ENCODE data around the gene FNDC5.

FNDC5 gene

GRCh38 chr1:32896451-32896850 lies 25.7 kb upstream of the FNDC5 start:
- DNase-seq (ENCODE audit: low read depth) = no peak
- TF ChIP-seq CTCF (IDR thresholded peaks at IDR 0.05; ENCODE audit: low read length, missing control alignments) = no peak
- no peak overlapping the region for H3K4me3 ChIP-seq (replicated peaks; ENCODE audit: low read depth, low read length)

- DNase-seq (ENCODE audit: low read depth) = no peak
- TF ChIP-seq CTCF (IDR thresholded peaks at IDR 0.05; ENCODE audit: low read length, missing control alignments) = no peak
These were observed 24.9 kb upstream of the FNDC5 start for GRCh38 chr1:32895325-32896215.

GRCh38 chr1:32894681-32895080 lies 24.0 kb upstream of the FNDC5 start:
- no peak overlapping the region for H3K4me3 ChIP-seq (replicated peaks; ENCODE audit: low read depth, low read length)
- TF ChIP-seq CTCF (IDR thresholded peaks at IDR 0.05; ENCODE audit: low read length, missing control alignments) = no peak
- no peak for DNase-seq (ENCODE audit: low read depth)

More at GRCh38 chr1:32895325-32896215, 24.9 kb upstream of the FNDC5 start:
- H3K4me3 ChIP-seq (replicated peaks; ENCODE audit: low read depth, low read length) = no peak overlapping the region

- DNase-seq (ENCODE audit: low read depth) = no peak
- H3K4me3 ChIP-seq (replicated peaks; ENCODE audit: low read depth, low read length) = no peak overlapping the region
- no peak for TF ChIP-seq CTCF (IDR thresholded peaks at IDR 0.05; ENCODE audit: low read length, missing control alignments)
These were observed 23.4 kb upstream of the FNDC5 start for GRCh38 chr1:32894019-32894600.

- peak overlapping the region; percentile 51 for H3K4me3 ChIP-seq (replicated peaks; ENCODE audit: low read depth, low read length)
- no peak for TF ChIP-seq CTCF (IDR thresholded peaks at IDR 0.05; ENCODE audit: low read length, missing control alignments)
- peak; percentile 18 for DNase-seq (ENCODE audit: low read depth)
These were observed 22.7 kb upstream of the FNDC5 start for GRCh38 chr1:32893198-32894018.

GRCh38 chr1:32892368-32893197 lies 21.9 kb upstream of the FNDC5 start:
- peak; percentile 6 for TF ChIP-seq CTCF (IDR thresholded peaks at IDR 0.05; ENCODE audit: low read length, missing control alignments)
- H3K4me3 ChIP-seq (replicated peaks; ENCODE audit: low read depth, low read length) = peak overlapping the region; percentile 51
- DNase-seq (ENCODE audit: low read depth) = peak; percentile 23
